PFSK-1 (cell line): ENCODE data around the gene EAPP.

Source experiments
- POLR2AphosphoS5 ChIP-seq: IDR thresholded peaks from 2 replicates; pipeline ENCODE4 v1.6.1; 2012; ENCODE audit warnings: low read depth, mild to moderate bottlenecking, control low read depth, low read length, moderate library complexity
- REST ChIP-seq, 2 experiments: IDR thresholded peaks; 2 replicates each; pipeline versions ENCODE4 v1.6.1 to v1.8.0; 2011 to 2012; ENCODE audit warnings: low read depth in 2 of 2, low read length in 2 of 2, control low read depth in 1 of 2, inconsistent platforms in 1 of 2, mild to moderate bottlenecking in 1 of 2, moderate library complexity in 1 of 2; ENCODE audit not compliant: insufficient read depth in 1 of 2
- SIN3A ChIP-seq: IDR thresholded peaks from 2 replicates; pipeline ENCODE4 v1.6.1; 2012; ENCODE audit warnings: mild to moderate bottlenecking, low read length, moderate library complexity, borderline replicate concordance; ENCODE audit not compliant: insufficient read depth
- TAF1 ChIP-seq: IDR thresholded peaks from 2 replicates; pipeline ENCODE4 v1.6.1; 2012; ENCODE audit warnings: low read length, control low read depth, borderline replicate concordance; ENCODE audit not compliant: insufficient read depth

- TF ChIP-seq TAF1 = no peak
- TF ChIP-seq REST (IDR thresholded peaks at IDR 0.05; ENCODE audit: insufficient read depth in 1 of 2, low read depth in 2 of 2, low read length in 2 of 2) = no peak
- TF ChIP-seq POLR2AphosphoS5 = no peak
- TF ChIP-seq SIN3A = no peak
Measured at GRCh38 chr14:34569750-34570149, 30.2 kb upstream of the EAPP start.
